Ishikawa (cell line): ENCODE data around the gene VASN.

Source experiments
- CEBPB ChIP-seq: IDR thresholded peaks from 2 replicates; pipeline ENCODE4 v1.6.1; 2012
- CREB1 ChIP-seq: IDR thresholded peaks from 2 replicates; pipeline ENCODE4 v1.6.1; 2012; ENCODE audit warnings: low read depth
- EGR1 ChIP-seq: IDR thresholded peaks from 2 replicates; pipeline ENCODE4 v1.6.1; 2012
- EP300 ChIP-seq: IDR thresholded peaks from 2 replicates; pipeline ENCODE4 v1.6.1; 2012; ENCODE audit warnings: borderline replicate concordance
- FOXM1 ChIP-seq: IDR thresholded peaks from 2 replicates; pipeline ENCODE4 v1.6.1; 2012; ENCODE audit warnings: low read depth, borderline replicate concordance
- MAX ChIP-seq: IDR thresholded peaks from 2 replicates; pipeline ENCODE4 v1.6.1; 2012
- NFIC ChIP-seq: IDR thresholded peaks from 2 replicates; pipeline ENCODE4 v1.6.1; 2012
- RAD21 ChIP-seq: IDR thresholded peaks from 2 replicates; pipeline ENCODE4 v1.6.1; 2012; ENCODE audit warnings: low read depth
- REST ChIP-seq: IDR thresholded peaks from 2 replicates; pipeline ENCODE4 v1.6.1; 2012; ENCODE audit warnings: low read depth, mild to moderate bottlenecking
- TAF1 ChIP-seq: IDR thresholded peaks from 2 replicates; pipeline ENCODE4 v1.6.1; 2012; ENCODE audit warnings: low read depth, mild to moderate bottlenecking
- TCF12 ChIP-seq: IDR thresholded peaks from 2 replicates; pipeline ENCODE4 v1.6.1; 2012; ENCODE audit warnings: low read depth
- TEAD4 ChIP-seq: IDR thresholded peaks from 2 replicates; pipeline ENCODE4 v1.6.1; 2012
- USF1 ChIP-seq: IDR thresholded peaks from 2 replicates; pipeline ENCODE4 v1.6.1; 2012
- YY1 ChIP-seq: IDR thresholded peaks from 2 replicates; pipeline ENCODE4 v1.6.1; 2012; ENCODE audit warnings: low read depth
- ZBTB7A ChIP-seq: IDR thresholded peaks from 2 replicates; pipeline ENCODE4 v1.6.1; 2012; ENCODE audit warnings: low read depth

Gene VASN

GRCh38 chr16:4404247-4404966 lies 32.8 kb downstream of the VASN start:
- TF ChIP-seq RAD21 (peak; percentile 69), CREB1 (no peak)

GRCh38 chr16:4404967-4405696 lies 33.5 kb downstream of the VASN start:
- no peak for TF ChIP-seq YY1
- no peak for TF ChIP-seq TAF1
- TF ChIP-seq USF1, result no peak
- no peak for TF ChIP-seq CEBPB
- TF ChIP-seq TEAD4, result no peak

GRCh38 chr16:4407543-4408322 lies 36.1 kb downstream of the VASN start:
- TF ChIP-seq USF1 (no peak), ZBTB7A (no peak), TAF1 (no peak), RAD21 (no peak), NFIC (no peak), YY1 (no peak), EGR1 (no peak), TCF12 (no peak), CEBPB (no peak), TEAD4 (no peak), FOXM1 (no peak)

GRCh38 chr16:4408323-4408690 lies 36.7 kb downstream of the VASN start:
- no peak for TF ChIP-seq TAF1
- no peak for TF ChIP-seq EGR1
- TF ChIP-seq CREB1, result no peak
- no peak for TF ChIP-seq EP300
- no peak for TF ChIP-seq REST
- no peak for TF ChIP-seq ZBTB7A
- TF ChIP-seq RAD21, result no peak
- TF ChIP-seq TCF12, result no peak
- no peak for TF ChIP-seq MAX
- no peak for TF ChIP-seq CEBPB
- no peak for TF ChIP-seq NFIC
- no peak for TF ChIP-seq TEAD4
- no peak for TF ChIP-seq YY1
- no peak for TF ChIP-seq USF1
- TF ChIP-seq FOXM1, result no peak

GRCh38 chr16:4409081-4409932 lies 37.7 kb downstream of the VASN start:
- no peak for TF ChIP-seq EP300
- no peak for TF ChIP-seq FOXM1
- peak; percentile 82 for TF ChIP-seq TEAD4
- no peak for TF ChIP-seq ZBTB7A
- no peak for TF ChIP-seq MAX
- TF ChIP-seq EGR1, result no peak
- TF ChIP-seq USF1, result no peak
- no peak for TF ChIP-seq CREB1
- TF ChIP-seq REST, result no peak
- peak; percentile 24; the same call in 1 of the 2 replicates for TF ChIP-seq RAD21
- no peak for TF ChIP-seq CEBPB
- no peak for TF ChIP-seq YY1
- peak; percentile 59; the same call in 1 of the 2 replicates for TF ChIP-seq NFIC
- TF ChIP-seq TCF12, result peak; percentile 59
- TF ChIP-seq TAF1, result no peak
